HAP-1 (cell line): ENCODE measurements around the gene NDUFS4.

Experiments
- DNase-seq, 2 experiments: peaks; one replicate each; pipeline ENCODE4 v3.0.0-alpha.2; 2016 to 2020; ENCODE audit warnings: low spot score in 2 of 2
- H3K27me3 ChIP-seq: fragments of 250-450 bp; sonication (Bioruptor Pico); 2 replicates; pipeline ENCODE4 v1.5.1; 2020; ENCODE audit warnings: low read depth, mild to moderate bottlenecking, moderate library complexity
- H3K36me3 ChIP-seq: fragments of 250-450 bp; sonication (Bioruptor Pico); replicated peaks from 2 replicates; pipeline ENCODE4 v1.5.1; 2020; ENCODE audit warnings: mild to moderate bottlenecking
- H3K4me1 ChIP-seq: fragments of 250-450 bp; sonication (Bioruptor Pico); 2 replicates; pipeline ENCODE4 v1.5.1; 2020; ENCODE audit warnings: mild to moderate bottlenecking
- H3K4me3 ChIP-seq: fragments of 250-450 bp; sonication (Bioruptor Pico); 2 replicates; pipeline ENCODE4 v1.5.1; 2020; ENCODE audit warnings: mild to moderate bottlenecking, moderate library complexity
- H3K9me3 ChIP-seq: fragments of 250-450 bp; sonication (Bioruptor Pico); 2 replicates; pipeline ENCODE4 v1.5.1; 2020; ENCODE audit warnings: mild to moderate bottlenecking, moderate library complexity
- in situ Hi-C: fragments of 300-500 bp; cut with MboI; formaldehyde crosslinking; loops from 3 replicates; pipeline ENCODE4 v1.14.3; 2020; ENCODE audit warnings: low sequenced_read_pairs, inconsistent platforms, mixed read lengths

NDUFS4 gene

GRCh38 chr5:53712327-53712726 lies 151.9 kb downstream of the NDUFS4 start:
- Histone ChIP-seq H3K27me3 (no peaks in the 10 kb centered on the region), H3K36me3 (no peaks in the 10 kb centered on the region), H3K4me3 (no peak overlapping the region), H3K9me3 (peaks cover 3% of the 10 kb centered on the region; the same call in 1 of the 2 replicates), H3K4me1 (no peaks in the 10 kb centered on the region)
- in situ Hi-C loops: no loop called here
- no peak for DNase-seq

- peaks cover 3% of the 10 kb centered on the region; the same call in 1 of the 2 replicates for H3K9me3 ChIP-seq
- in situ Hi-C loops: no loop called here
- no peak for DNase-seq
- no peaks in the 10 kb centered on the region for H3K36me3 ChIP-seq
- no peak overlapping the region for H3K4me3 ChIP-seq
- no peaks in the 10 kb centered on the region for H3K27me3 ChIP-seq
- H3K4me1 ChIP-seq: no peaks in the 10 kb centered on the region
These were observed 153.7 kb downstream of the NDUFS4 start for GRCh38 chr5:53713978-53714666.

GRCh38 chr5:53714667-53715010 lies 154.2 kb downstream of the NDUFS4 start:
- DNase-seq: no peak
- Histone ChIP-seq H3K9me3 (peaks cover 3% of the 10 kb centered on the region; the same call in 1 of the 2 replicates), H3K4me1 (no peaks in the 10 kb centered on the region), H3K4me3 (no peak overlapping the region), H3K27me3 (no peaks in the 10 kb centered on the region), H3K36me3 (no peaks in the 10 kb centered on the region)
- in situ Hi-C loops: no loop called here

- in situ Hi-C loops: no loop called here
- no peaks in the 10 kb centered on the region for H3K4me1 ChIP-seq
- no peak overlapping the region for H3K4me3 ChIP-seq
- H3K36me3 ChIP-seq: no peaks in the 10 kb centered on the region
- DNase-seq: no peak
- no peaks in the 10 kb centered on the region for H3K27me3 ChIP-seq
- no peaks in the 10 kb centered on the region for H3K9me3 ChIP-seq
These were observed 165.7 kb downstream of the NDUFS4 start for GRCh38 chr5:53726121-53726520.

- Histone ChIP-seq H3K36me3 (no peaks in the 10 kb centered on the region), H3K27me3 (no peaks in the 10 kb centered on the region), H3K9me3 (no peaks in the 10 kb centered on the region), H3K4me3 (no peak overlapping the region), H3K4me1 (no peaks in the 10 kb centered on the region)
- no peak for DNase-seq
- in situ Hi-C loops: no loop called here
These were observed 170.5 kb downstream of the NDUFS4 start for GRCh38 chr5:53730943-53731342.
